Endodermal cell (in vitro differentiated cells): ENCODE results near the gene SENP1. TPM values are rescaled to one million over a fixed set of nuclear protein-coding genes. Genes with fewer than 3 reads are reported as not detected.

Experiments used
- DNase-seq: peaks from one replicate; pipeline ENCODE4 v3.0.0-alpha.2; 2017
- H3K27ac ChIP-seq: 2 replicates; pipeline ENCODE4 v1.5.1; 2013; ENCODE audit warnings: mild to moderate bottlenecking, low read depth, low read length, moderate library complexity
- H3K27me3 ChIP-seq: 2 replicates; pipeline ENCODE4 v1.6.1; 2013; ENCODE audit warnings: mild to moderate bottlenecking, low read length, moderate library complexity; ENCODE audit not compliant: insufficient read depth, control insufficient read depth, poor library complexity, severe bottlenecking
- H3K36me3 ChIP-seq: 2 replicates; pipeline ENCODE4 v1.7.0; 2013; ENCODE audit warnings: mild to moderate bottlenecking, low read length, moderate library complexity; ENCODE audit not compliant: control insufficient read depth, insufficient read depth
- H3K4me1 ChIP-seq: one replicate; pipeline ENCODE4 v1.7.0; 2013; ENCODE audit warnings: low read length; ENCODE audit not compliant: control insufficient read depth, insufficient read depth
- H3K4me3 ChIP-seq: 2 replicates; pipeline ENCODE4 v1.5.1; 2013; ENCODE audit warnings: mild to moderate bottlenecking, low read length, moderate library complexity
- H3K9ac ChIP-seq: 2 replicates; pipeline ENCODE4 v1.6.1; 2013; ENCODE audit warnings: mild to moderate bottlenecking, low read length, moderate library complexity; ENCODE audit not compliant: poor library complexity, severe bottlenecking; ENCODE audit errors: extremely low read depth
- H3K9me3 ChIP-seq: 2 replicates; pipeline ENCODE4 v1.6.1; 2013; ENCODE audit warnings: mild to moderate bottlenecking, low read length, moderate library complexity; ENCODE audit not compliant: control insufficient read depth
- H3K27ac Mint-ChIP-seq: 2 replicates; pipeline ENCODE4 v1.8.0; 2020; ENCODE audit warnings: mixed read lengths
- H3K27me3 Mint-ChIP-seq: 2 replicates; pipeline ENCODE4 v1.8.0; 2021; ENCODE audit warnings: mild to moderate bottlenecking, mixed read lengths; ENCODE audit not compliant: insufficient read depth
- H3K36me3 Mint-ChIP-seq: 2 replicates; pipeline ENCODE4 v1.8.0; 2020; ENCODE audit warnings: low read depth, mixed read lengths
- H3K4me1 Mint-ChIP-seq: 2 replicates; pipeline ENCODE4 v1.8.0; 2020; ENCODE audit warnings: mixed read lengths
- H3K4me3 Mint-ChIP-seq: 2 replicates; pipeline ENCODE4 v1.8.0; 2020; ENCODE audit warnings: mild to moderate bottlenecking, moderate library complexity, mixed read lengths
- H3K9me3 Mint-ChIP-seq: 2 replicates; pipeline ENCODE4 v1.8.0; 2020; ENCODE audit warnings: mild to moderate bottlenecking, mixed read lengths
- CTCF ChIP-seq: fragments of 200-600 bp; sonication (generic); conservative IDR thresholded peaks from 2 replicates; pipeline ENCODE4 v1.5.0; 2021; ENCODE audit warnings: antibody characterized with exemption, mild to moderate bottlenecking
- WGBS, 2 experiments: methylation state at CpG; one replicate each; pipeline versions ENCODE4 v1.1.5 to v1.1.7; 2013; ENCODE audit warnings: missing lambda C conversion rate in 2 of 2, mixed read lengths in 1 of 2; ENCODE audit not compliant: insufficient coverage in 1 of 2, insufficient read length in 1 of 2; 5-methylcytosine and 5-hydroxymethylcytosine counted together
- total RNA-seq, 2 donors: library from RNA; stranded (reverse); fragmentation: NEBNext Ultra II Directional in 1 of 2; extraction: Animal tissue kit (Norgen Biotek cat#: 25700) in 1 of 2; gene quantifications; 2 replicates in 1 of 2; 3 replicates in 1 of 2; pipeline ENCODE4 v1.2.1, GENCODE V29; 2021

SENP1 gene
- total RNA-seq, 2 donors from 2014 or later: 30.6 to 39.6 TPM

- no peak for TF ChIP-seq CTCF
- Histone ChIP-seq H3K27ac (no peak overlapping the region), H3K4me1 (peaks cover 11% of the 10 kb centered on the region), H3K27me3 (peaks cover 94% of the 10 kb centered on the region), H3K4me3 (peak overlapping the region; percentile 76), H3K9me3 (no peaks in the 10 kb centered on the region), H3K36me3 (no peaks in the 10 kb centered on the region), H3K9ac (no peak overlapping the region)
- no peak for DNase-seq
- Mint-ChIP-seq H3K9me3 (no peaks in the 10 kb centered on the region), H3K27ac (no peak overlapping the region), H3K36me3 (no peaks in the 10 kb centered on the region), H3K4me1 (peaks cover 26% of the 10 kb centered on the region), H3K4me3 (peak overlapping the region; percentile 56), H3K27me3 (peaks cover 98% of the 10 kb centered on the region)
Observed at GRCh38 chr12:48005750-48006021, 100.2 kb downstream of the SENP1 start.

- Histone ChIP-seq H3K36me3 (no peaks in the 10 kb centered on the region), H3K27me3 (peaks cover 94% of the 10 kb centered on the region), H3K27ac (peak overlapping the region; percentile 55), H3K4me3 (peak overlapping the region; percentile 76), H3K4me1 (peaks cover 11% of the 10 kb centered on the region), H3K9me3 (no peaks in the 10 kb centered on the region), H3K9ac (peak overlapping the region; percentile 48)
- TF ChIP-seq CTCF: no peak
- peaks cover 29% of the 10 kb centered on the region for H3K4me1 Mint-ChIP-seq
- no peak overlapping the region for H3K27ac Mint-ChIP-seq
- peak overlapping the region; percentile 56 for H3K4me3 Mint-ChIP-seq
- H3K36me3 Mint-ChIP-seq: no peaks in the 10 kb centered on the region
- DNase-seq: peak; percentile 90
- H3K9me3 Mint-ChIP-seq: no peaks in the 10 kb centered on the region
- peaks cover 98% of the 10 kb centered on the region for H3K27me3 Mint-ChIP-seq
- WGBS, 2 experiments: 3 to 15% methylated on average over 14 to 30 of the region's 30 CpGs
Observed at GRCh38 chr12:48005001-48005749, 100.7 kb downstream of the SENP1 start.

GRCh38 chr12:48004053-48004941 is 101.6 kb downstream of the SENP1 start, which contains the start of gene COL2A1:
Gene COL2A1 (minus strand): TSS chr12:48004476. CDS start chr12:48004321, 155 bp downstream.
- Histone ChIP-seq H3K9ac (peak within 1 kb of the TSS; percentile 48), H3K4me1 (peaks cover 11% of the 10 kb centered on the region), H3K36me3 (no peaks in the 10 kb centered on the region), H3K4me3 (peak within 1 kb of the TSS; percentile 76), H3K9me3 (no peaks in the 10 kb centered on the region), H3K27me3 (peaks cover 94% of the 10 kb centered on the region), H3K27ac (peak within 1 kb of the TSS; percentile 84)
- H3K27ac Mint-ChIP-seq: no peak within 1 kb of the TSS
- peak; percentile 95 for DNase-seq
- H3K4me1 Mint-ChIP-seq: peaks cover 29% of the 10 kb centered on the region
- TF ChIP-seq CTCF: no peak
- WGBS, 2 experiments: 0 to 1% methylated on average over 31 to 83 of the region's 83 CpGs
- H3K4me3 Mint-ChIP-seq: peak within 1 kb of the TSS; percentile 56
- no peaks in the 10 kb centered on the region for H3K9me3 Mint-ChIP-seq
- peaks cover 98% of the 10 kb centered on the region for H3K27me3 Mint-ChIP-seq
- H3K36me3 Mint-ChIP-seq: no peaks in the 10 kb centered on the region
